ENCODE measurements around the gene TCF7L1. TPM values are rescaled to one million over a fixed set of nuclear protein-coding genes. Genes with fewer than 3 reads are reported as not detected.

The TCF7L1 gene
- polyA plus RNA-seq, 1 donor, result 36.3 TPM

GRCh38 chr2:85164145-85164569 is 31.0 kb downstream of the TCF7L1 start:
- no peak for DNase-seq

- no peak for DNase-seq
Observed at GRCh38 chr2:85165088-85165690, 32.0 kb downstream of the TCF7L1 start.

- DNase-seq, result no peak
Observed at GRCh38 chr2:85166021-85166420, 32.8 kb downstream of the TCF7L1 start.

GRCh38 chr2:85167479-85167878 is 34.3 kb downstream of the TCF7L1 start:
- no peak for DNase-seq

GRCh38 chr2:85168942-85169341 is 35.8 kb downstream of the TCF7L1 start:
- no peak for DNase-seq

GRCh38 chr2:85169581-85169980 is 36.4 kb downstream of the TCF7L1 start:
- DNase-seq, result no peak

GRCh38 chr2:85170938-85171475 is 37.8 kb downstream of the TCF7L1 start:
- no peak for DNase-seq

- DNase-seq, result no peak
Observed at GRCh38 chr2:85171916-85172315, 38.7 kb downstream of the TCF7L1 start.

- no peak for DNase-seq
Observed at GRCh38 chr2:85173909-85174308, 40.7 kb downstream of the TCF7L1 start.

GRCh38 chr2:85174943-85175342 is 41.8 kb downstream of the TCF7L1 start:
- DNase-seq, result no peak

- DNase-seq, result peak; percentile 72
Observed at GRCh38 chr2:85175369-85176299, 42.4 kb downstream of the TCF7L1 start.

GRCh38 chr2:85177031-85177824 is 44.0 kb downstream of the TCF7L1 start:
- no peak for DNase-seq

- DNase-seq, result no peak
Observed at GRCh38 chr2:85178154-85178553, 45.0 kb downstream of the TCF7L1 start.

- no peak for DNase-seq
Observed at GRCh38 chr2:85178980-85179411, 45.8 kb downstream of the TCF7L1 start.

GRCh38 chr2:85179541-85179940 is 46.3 kb downstream of the TCF7L1 start:
- no peak for DNase-seq

GRCh38 chr2:85180322-85181133 is 47.3 kb downstream of the TCF7L1 start:
- no peak for DNase-seq

- DNase-seq, result no peak
Observed at GRCh38 chr2:85181134-85181631, 48.0 kb downstream of the TCF7L1 start.

GRCh38 chr2:85181844-85182456 is 48.8 kb downstream of the TCF7L1 start:
- no peak for DNase-seq

GRCh38 chr2:85183076-85183475 is 49.9 kb downstream of the TCF7L1 start:
- no peak for DNase-seq

GRCh38 chr2:85183479-85183878 is 50.3 kb downstream of the TCF7L1 start:
- no peak for DNase-seq

GRCh38 chr2:85184231-85184630 is 51.0 kb downstream of the TCF7L1 start:
- no peak for DNase-seq
